ENCODE measurements around the gene ZNF784.

Gene ZNF784

GRCh38 chr19:55624109-55625003 is at the start of gene ZNF784:
TSS of gene ZNF784 (minus strand) at chr19:55624566. CDS start at chr19:55624561, 5 bp downstream.
- peak; percentile 94 for DNase-seq

- no peak for DNase-seq
Observed at GRCh38 chr19:55673889-55674288, 49.5 kb upstream of the ZNF784 start.

GRCh38 chr19:55673465-55673864 is 49.1 kb upstream of the ZNF784 start:
- no peak for DNase-seq

- DNase-seq, result no peak
Observed at GRCh38 chr19:55672418-55672817, 48.1 kb upstream of the ZNF784 start.

GRCh38 chr19:55671054-55671378 is 46.6 kb upstream of the ZNF784 start:
- DNase-seq, result no peak

GRCh38 chr19:55670280-55671053 is 46.1 kb upstream of the ZNF784 start:
- no peak for DNase-seq

GRCh38 chr19:55669418-55670279 is 45.3 kb upstream of the ZNF784 start:
- DNase-seq, result no peak

- DNase-seq, result no peak
Observed at GRCh38 chr19:55668603-55669348, 44.4 kb upstream of the ZNF784 start.

- no peak for DNase-seq
Observed at GRCh38 chr19:55667958-55668357, 43.6 kb upstream of the ZNF784 start.

- no peak for DNase-seq
Observed at GRCh38 chr19:55667511-55667910, 43.1 kb upstream of the ZNF784 start.

- no peak for DNase-seq
Observed at GRCh38 chr19:55667006-55667381, 42.6 kb upstream of the ZNF784 start.

GRCh38 chr19:55666343-55667005 is 42.1 kb upstream of the ZNF784 start:
- DNase-seq, result no peak

- no peak for DNase-seq
Observed at GRCh38 chr19:55663846-55664536, 39.6 kb upstream of the ZNF784 start.

- no peak for DNase-seq
Observed at GRCh38 chr19:55661826-55662225, 37.5 kb upstream of the ZNF784 start.

GRCh38 chr19:55660991-55661390 is 36.6 kb upstream of the ZNF784 start:
- DNase-seq, result no peak

- no peak for DNase-seq
Observed at GRCh38 chr19:55660404-55660803, 36.0 kb upstream of the ZNF784 start.

GRCh38 chr19:55659822-55660221 is 35.5 kb upstream of the ZNF784 start:
- no peak for DNase-seq

GRCh38 chr19:55658846-55659459 is 34.6 kb upstream of the ZNF784 start:
- DNase-seq, result no peak

- DNase-seq, result no peak
Observed at GRCh38 chr19:55656988-55657747, 32.8 kb upstream of the ZNF784 start.

- no peak for DNase-seq
Observed at GRCh38 chr19:55656552-55656951, 32.2 kb upstream of the ZNF784 start.
